Activated naive CD8-positive, alpha-beta T cell treated with anti-CD3 and anti-CD28 coated beads, Interleukin-2, amount 10 ng/mL, durations not matched to agents 7 days and 5 days (primary cell): ENCODE measurements around the gene HOXA5. TPM values are rescaled to one million over a fixed set of nuclear protein-coding genes. Genes with fewer than 3 reads are reported as not detected.

ENCODE experiments used
- ATAC-seq: fragments of 150-1000 bp; cut with Tn5 transposase; one replicate; pipeline ENCODE4 v1.10.0; 2021; ENCODE audit warnings: low read depth, moderate library complexity
- POLR2A ChIA-PET: fragments of 350-600 bp; sonication (Branson Sonifier 250); formaldehyde crosslinking; loops from one replicate; lab custom pipeline; 2021; ENCODE audit warnings: antibody characterized with exemption; lab: Charles Lee
- DNase-seq: peaks from one replicate; pipeline ENCODE4 v3.0.0; 2021
- H3K27ac Mint-ChIP-seq: one replicate; pipeline ENCODE4 v1.8.0; 2022; ENCODE audit warnings: mild to moderate bottlenecking, mixed read lengths
- H3K27me3 Mint-ChIP-seq: one replicate; pipeline ENCODE4 v1.8.0; 2022; ENCODE audit warnings: mild to moderate bottlenecking, moderate library complexity, mixed read lengths
- H3K36me3 Mint-ChIP-seq: one replicate; pipeline ENCODE4 v1.8.0; 2021; ENCODE audit warnings: mild to moderate bottlenecking, mixed read lengths
- H3K4me1 Mint-ChIP-seq: one replicate; pipeline ENCODE4 v1.8.0; 2021; ENCODE audit warnings: mixed read lengths
- H3K4me3 Mint-ChIP-seq: one replicate; pipeline ENCODE4 v1.8.0; 2022; ENCODE audit warnings: mild to moderate bottlenecking, moderate library complexity, mixed read lengths
- H3K9me3 Mint-ChIP-seq: one replicate; pipeline ENCODE4 v1.8.0; 2021; ENCODE audit warnings: mixed read lengths
- total RNA-seq, 2 experiments: library from RNA; stranded (reverse); gene quantifications; one replicate each; pipeline ENCODE4 v1.2.3, GENCODE V29; 2021

HOXA5 gene
- total RNA-seq, 2 experiments from 2014 or later = not detected

DNA sequence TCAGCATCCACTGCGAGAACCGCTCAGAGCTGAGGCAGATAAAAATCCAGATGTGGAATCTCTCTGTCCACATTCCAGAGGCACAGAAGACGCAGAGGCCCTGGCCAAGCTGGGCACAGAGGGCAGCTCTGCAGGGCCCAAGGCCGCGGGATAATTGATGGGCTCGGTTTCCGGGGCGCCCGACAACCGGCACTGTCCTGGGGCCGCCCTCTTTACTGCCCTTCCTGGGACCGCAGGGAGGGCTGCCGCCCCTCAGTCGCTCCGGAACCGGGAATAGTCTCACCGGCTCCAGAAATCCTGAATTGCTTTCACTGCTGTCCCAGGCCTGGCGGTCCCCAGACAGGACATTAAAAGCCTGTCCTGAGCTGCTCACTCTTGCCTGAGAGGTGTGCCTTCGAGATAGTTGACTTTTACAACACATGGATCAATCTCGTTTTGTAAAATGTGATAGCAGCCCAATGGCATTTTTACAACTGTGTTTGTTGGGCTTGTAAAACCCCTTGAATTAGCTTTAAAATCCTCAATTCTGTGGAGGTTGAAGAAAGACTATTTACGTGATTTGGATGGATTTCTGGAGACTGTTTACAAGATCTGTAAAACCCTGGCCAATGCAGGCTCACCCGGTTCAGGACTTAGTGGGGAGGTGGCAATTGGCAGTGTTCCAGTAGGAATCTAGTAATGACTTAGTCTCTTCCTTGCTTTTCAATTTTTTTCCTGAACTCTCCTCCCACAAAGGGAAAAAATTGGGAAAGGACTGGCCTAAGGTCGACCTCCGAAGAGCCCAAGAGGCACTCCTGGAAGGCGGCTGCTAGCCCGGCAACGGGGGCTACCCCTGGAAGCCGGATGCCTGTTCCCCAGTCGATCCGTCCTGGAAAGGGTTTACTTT lies 5.5 kb upstream of the HOXA5 start:
- DNase-seq = no peak
- peaks cover 19% of the 10 kb centered on the region for H3K4me1 Mint-ChIP-seq
- H3K27ac Mint-ChIP-seq = no peak overlapping the region
- POLR2A ChIA-PET = no interaction called here
- no peaks in the 10 kb centered on the region for H3K36me3 Mint-ChIP-seq
- peaks cover 80% of the 10 kb centered on the region for H3K27me3 Mint-ChIP-seq
- ATAC-seq = no peak
- H3K9me3 Mint-ChIP-seq = no peaks in the 10 kb centered on the region
- no peak overlapping the region for H3K4me3 Mint-ChIP-seq

- H3K27me3 Mint-ChIP-seq = peaks cover 72% of the 10 kb centered on the region
- no peak for DNase-seq
- H3K4me1 Mint-ChIP-seq = peaks cover 17% of the 10 kb centered on the region
- ATAC-seq = no peak
- H3K9me3 Mint-ChIP-seq = no peaks in the 10 kb centered on the region
- no peaks in the 10 kb centered on the region for H3K36me3 Mint-ChIP-seq
- H3K27ac Mint-ChIP-seq = no peak overlapping the region
- peak overlapping the region; percentile 55 for H3K4me3 Mint-ChIP-seq
- POLR2A ChIA-PET = no interaction called here
These were observed 4.7 kb upstream of the HOXA5 start for GRCh38 chr7:27148031-27148755.

GRCh38 chr7:27147199-27148030 lies 3.9 kb upstream of the HOXA5 start, which contains the start of gene HOXA6:
Gene HOXA6 (minus strand): TSS chr7:27147774. CDS start chr7:27147749, 25 bp downstream.
- ATAC-seq = no peak
- Mint-ChIP-seq H3K27ac (no peak within 1 kb of the TSS), H3K36me3 (no peaks in the 10 kb centered on the region), H3K9me3 (no peaks in the 10 kb centered on the region), H3K4me3 (peak within 1 kb of the TSS; percentile 55), H3K4me1 (peaks cover 17% of the 10 kb centered on the region), H3K27me3 (peaks cover 67% of the 10 kb centered on the region)
- POLR2A ChIA-PET = no interaction called here
- DNase-seq = no peak

- POLR2A ChIA-PET = no interaction called here
- ATAC-seq (no peak), DNase-seq (no peak)
- Mint-ChIP-seq H3K27ac (no peak overlapping the region), H3K36me3 (no peaks in the 10 kb centered on the region), H3K9me3 (no peaks in the 10 kb centered on the region), H3K4me1 (peaks cover 11% of the 10 kb centered on the region), H3K4me3 (no peak overlapping the region), H3K27me3 (peaks cover 59% of the 10 kb centered on the region)
These were observed 3.2 kb upstream of the HOXA5 start for GRCh38 chr7:27146491-27147198.

DNA sequence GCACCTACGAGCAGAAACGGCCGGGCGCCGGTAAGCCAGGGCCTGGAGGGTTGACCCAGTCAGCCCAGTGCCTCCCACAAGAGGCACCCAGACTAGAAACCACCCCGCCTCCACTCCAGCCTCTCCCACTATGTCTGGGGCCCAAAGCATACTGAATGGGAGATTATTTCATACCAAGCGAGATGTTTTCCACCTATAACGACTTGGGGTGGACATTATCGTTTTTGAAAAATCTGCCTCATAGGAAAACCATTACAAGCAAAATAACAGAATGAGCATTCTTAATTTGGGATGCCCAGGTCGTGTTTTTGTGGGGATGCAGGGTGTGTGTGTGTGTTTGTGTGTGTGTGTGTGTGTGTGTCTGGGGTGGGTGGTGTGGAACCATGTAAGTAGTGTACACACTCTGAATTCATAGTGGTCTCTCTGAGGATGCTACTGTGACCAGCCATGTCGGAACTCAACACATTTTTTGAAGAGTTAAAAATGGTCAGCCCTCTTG lies 2.5 kb upstream of the HOXA5 start:
- ATAC-seq (no peak), DNase-seq (no peak)
- H3K9me3 Mint-ChIP-seq = no peaks in the 10 kb centered on the region
- H3K27me3 Mint-ChIP-seq = peaks cover 52% of the 10 kb centered on the region
- no peak overlapping the region for H3K27ac Mint-ChIP-seq
- H3K4me1 Mint-ChIP-seq = peaks cover 6% of the 10 kb centered on the region
- POLR2A ChIA-PET = interaction anchor here (0.6 kb wide), 1 partner anchor 49 kb away, joined by 5 read pairs; no protein-coding TSS in a partner anchor
- H3K36me3 Mint-ChIP-seq = no peaks in the 10 kb centered on the region
- H3K4me3 Mint-ChIP-seq = no peak overlapping the region

- H3K9me3 Mint-ChIP-seq = no peaks in the 10 kb centered on the region
These were observed 1.9 kb upstream of the HOXA5 start for GRCh38 chr7:27145165-27145913.

GRCh38 chr7:27144781-27145164 lies 1.3 kb upstream of the HOXA5 start:
- peaks cover 42% of the 10 kb centered on the region for H3K27me3 Mint-ChIP-seq
- H3K27ac Mint-ChIP-seq = no peak overlapping the region
- DNase-seq (no peak), ATAC-seq (no peak)
- peaks cover 2% of the 10 kb centered on the region for H3K4me1 Mint-ChIP-seq
- no peaks in the 10 kb centered on the region for H3K36me3 Mint-ChIP-seq
- POLR2A ChIA-PET = no interaction called here
- no peaks in the 10 kb centered on the region for H3K9me3 Mint-ChIP-seq
- H3K4me3 Mint-ChIP-seq = no peak overlapping the region

More at GRCh38 chr7:27145165-27145913, 1.9 kb upstream of the HOXA5 start:
- peaks cover 47% of the 10 kb centered on the region for H3K27me3 Mint-ChIP-seq
- POLR2A ChIA-PET = interaction anchor here (0.6 kb wide), 1 partner anchor 48 kb away, joined by 5 read pairs; no protein-coding TSS in a partner anchor
- no peak overlapping the region for H3K27ac Mint-ChIP-seq
- no peak overlapping the region for H3K4me3 Mint-ChIP-seq
- no peaks in the 10 kb centered on the region for H3K36me3 Mint-ChIP-seq
- ATAC-seq = no peak
- H3K4me1 Mint-ChIP-seq = peaks cover 3% of the 10 kb centered on the region
- DNase-seq = no peak

DNA sequence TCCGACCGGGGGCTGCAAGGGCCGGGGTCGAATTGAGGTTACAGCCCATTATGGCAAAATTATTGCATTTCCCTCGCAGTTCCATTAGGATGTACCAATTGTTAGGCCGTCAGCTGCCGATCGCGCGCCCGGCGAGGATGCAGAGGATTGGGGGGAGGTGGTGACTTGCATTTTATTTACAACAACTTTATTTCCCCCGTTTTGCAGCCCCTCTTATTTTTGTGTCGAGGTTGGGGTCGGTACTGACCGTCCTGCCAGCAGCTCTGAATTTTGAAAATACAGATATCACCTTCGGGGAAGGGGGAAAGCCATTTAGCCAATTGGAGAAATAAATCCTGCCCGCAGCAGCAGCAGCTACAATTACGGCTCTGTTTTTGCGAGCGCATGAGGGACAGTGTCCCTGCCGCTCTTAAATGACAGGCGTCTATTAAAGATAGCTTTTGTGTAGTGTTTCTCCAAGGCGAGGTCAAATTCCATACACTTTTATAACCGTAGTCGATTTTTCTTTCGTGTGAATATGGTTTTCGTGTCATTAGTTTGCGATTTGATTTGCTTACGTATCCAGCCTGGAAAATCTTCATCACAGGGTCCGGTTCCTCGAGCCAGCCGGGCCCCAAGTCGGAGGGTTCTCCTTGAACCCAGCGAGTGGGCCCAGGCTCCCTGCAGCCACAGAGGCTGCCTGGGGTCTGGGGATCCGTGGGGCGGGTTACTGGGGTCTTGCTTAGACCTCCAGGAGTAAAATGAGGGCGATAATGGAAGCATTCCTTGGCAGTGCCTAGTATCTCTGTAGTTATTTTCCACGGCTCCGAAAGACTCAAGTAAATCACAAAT lies 684 bp upstream of the HOXA5 start:
- no peaks in the 10 kb centered on the region for H3K9me3 Mint-ChIP-seq
- no peak for ATAC-seq

DNA sequence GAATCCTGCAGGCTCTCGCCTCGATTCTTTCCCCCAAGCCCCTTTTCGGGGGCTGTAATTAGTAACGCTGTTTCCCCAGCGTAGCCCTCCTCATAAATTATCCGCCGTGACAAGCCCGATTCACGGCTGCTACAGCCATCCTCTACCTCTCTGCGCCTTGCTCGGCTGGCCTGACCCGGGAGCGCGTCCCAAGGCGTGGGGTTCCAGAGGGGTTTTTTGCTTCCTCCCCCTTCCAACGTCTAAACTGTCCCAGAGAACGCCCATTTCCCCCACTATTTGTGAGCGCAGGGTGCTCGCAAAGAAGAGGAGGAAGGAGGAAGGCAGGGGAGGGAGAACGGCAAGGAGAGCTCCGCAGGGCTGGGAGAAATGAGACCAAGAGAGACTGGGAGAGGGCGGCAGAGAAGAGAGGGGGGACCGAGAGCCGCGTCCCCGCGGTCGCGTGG lies 880 bp downstream of the HOXA5 start:
- Mint-ChIP-seq H3K27me3 (peaks cover 32% of the 10 kb centered on the region), H3K9me3 (no peaks in the 10 kb centered on the region), H3K4me1 (no peaks in the 10 kb centered on the region), H3K4me3 (no peak overlapping the region), H3K36me3 (no peaks in the 10 kb centered on the region), H3K27ac (no peak overlapping the region)
- DNase-seq = no peak
- POLR2A ChIA-PET = no interaction called here
- ATAC-seq = no peak

More for the DNA sequence above, 684 bp upstream of the HOXA5 start:
- no peak for DNase-seq
- Mint-ChIP-seq H3K27ac (no peak overlapping the region), H3K4me3 (no peak overlapping the region), H3K27me3 (peaks cover 36% of the 10 kb centered on the region), H3K36me3 (no peaks in the 10 kb centered on the region), H3K4me1 (peaks cover 2% of the 10 kb centered on the region)
- POLR2A ChIA-PET = no interaction called here

DNA sequence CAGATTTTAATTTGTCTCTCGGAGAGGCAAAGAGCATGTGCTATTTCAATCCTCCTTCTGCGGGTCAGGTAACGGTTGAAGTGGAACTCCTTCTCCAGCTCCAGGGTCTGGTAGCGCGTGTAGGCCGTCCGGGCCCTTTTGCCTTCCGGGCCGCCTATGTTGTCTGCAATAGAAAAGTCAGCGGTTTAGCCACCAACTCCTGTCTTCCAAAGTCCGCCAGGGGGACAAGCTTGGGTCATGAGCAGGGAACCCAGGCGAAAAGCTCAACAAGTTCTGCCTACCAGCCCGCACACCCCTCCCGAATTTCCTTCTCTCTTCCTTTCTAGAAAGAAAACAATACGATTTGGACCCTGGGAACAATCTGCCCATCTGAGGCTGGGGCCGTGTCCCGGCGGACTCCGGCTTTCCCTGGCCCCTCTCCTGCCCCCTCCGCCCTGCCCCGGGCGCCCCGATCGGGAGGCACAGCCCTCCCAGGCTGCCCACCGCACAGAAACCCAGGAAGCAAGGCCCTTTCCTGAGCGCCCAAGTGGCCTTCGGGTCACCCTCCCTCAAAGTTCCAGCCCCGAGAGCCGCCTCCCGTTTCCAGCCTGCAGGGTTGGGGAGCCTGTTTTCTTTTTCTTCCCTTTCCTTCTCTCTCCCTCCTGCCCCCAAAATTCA lies 1.4 kb downstream of the HOXA5 start:
- Mint-ChIP-seq H3K4me1 (no peaks in the 10 kb centered on the region), H3K27me3 (peaks cover 32% of the 10 kb centered on the region), H3K36me3 (no peaks in the 10 kb centered on the region), H3K27ac (no peak overlapping the region), H3K4me3 (no peak overlapping the region), H3K9me3 (no peaks in the 10 kb centered on the region)
- DNase-seq = no peak
- POLR2A ChIA-PET = no interaction called here
- no peak for ATAC-seq
